HuH-7 (cell line): ENCODE data around the gene PSMA3.

Experiments
- DNase-seq: peaks from one replicate; pipeline ENCODE4 v3.0.0; 2011; ENCODE audit warnings: low spot score

Gene PSMA3

GRCh38 chr14:58299401-58300330 lies 55.0 kb downstream of the PSMA3 start:
- peak; percentile 20 for DNase-seq

GRCh38 chr14:58301416-58301815 lies 56.8 kb downstream of the PSMA3 start:
- DNase-seq = no peak

- no peak for DNase-seq
Observed at GRCh38 chr14:58305730-58306129, 61.1 kb downstream of the PSMA3 start.

- no peak for DNase-seq
Observed at GRCh38 chr14:58307597-58308316, 63.1 kb downstream of the PSMA3 start.

GRCh38 chr14:58309086-58309485 lies 64.4 kb downstream of the PSMA3 start:
- no peak for DNase-seq

- no peak for DNase-seq
Observed at GRCh38 chr14:58313699-58314098, 69.1 kb downstream of the PSMA3 start.

GRCh38 chr14:58315606-58316005 lies 71.0 kb downstream of the PSMA3 start:
- DNase-seq = no peak
